HG02678 (cell line): ENCODE results near the gene UBR3.
"Not testable (repeated sequence)": the region's sequence is repeated elsewhere in the genome, so short reads cannot be mapped to it uniquely, and the experiment has no call there.

Experiments used
- ATAC-seq: cut with Tn5 transposase; IDR thresholded peaks from one replicate; pipeline ENCODE4 v1.9.1; 2021; ENCODE audit warnings: mild to moderate bottlenecking, moderate library complexity; ENCODE audit not compliant: unreplicated experiment

The UBR3 gene

GRCh38 chr2:170092436-170093060 lies 265.3 kb downstream of the UBR3 start:
- ATAC-seq: no peak

GRCh38 chr2:170095380-170095779 lies 268.1 kb downstream of the UBR3 start:
- no peak for ATAC-seq

GRCh38 chr2:170098626-170099312 lies 271.5 kb downstream of the UBR3 start:
- no peak for ATAC-seq

- no peak for ATAC-seq
These were observed 274.5 kb downstream of the UBR3 start for GRCh38 chr2:170101789-170102188.

- ATAC-seq: no peak
These were observed 279.0 kb downstream of the UBR3 start for GRCh38 chr2:170106102-170106840.

- ATAC-seq: no peak
These were observed 286.1 kb downstream of the UBR3 start for GRCh38 chr2:170113168-170113894.

- ATAC-seq: no peak
These were observed 288.4 kb downstream of the UBR3 start for GRCh38 chr2:170115501-170116229.

GRCh38 chr2:170118641-170119040 lies 291.4 kb downstream of the UBR3 start:
- ATAC-seq: no peak

- not testable (repeated sequence) for ATAC-seq
These were observed 292.1 kb downstream of the UBR3 start for GRCh38 chr2:170119326-170119725.

- no peak for ATAC-seq
These were observed 294.4 kb downstream of the UBR3 start for GRCh38 chr2:170121689-170122088.

GRCh38 chr2:170122883-170123547 lies 295.8 kb downstream of the UBR3 start:
- ATAC-seq: no peak

- ATAC-seq: no peak
These were observed 296.3 kb downstream of the UBR3 start for GRCh38 chr2:170123593-170123992.

- ATAC-seq: not testable (repeated sequence)
These were observed 299.0 kb downstream of the UBR3 start for GRCh38 chr2:170126138-170126728.
